GM18868 (cell line): ENCODE data around the gene CHST11.

Source experiments
- ATAC-seq: cut with Tn5 transposase; IDR thresholded peaks from one replicate; pipeline ENCODE4 v1.9.1; 2021; ENCODE audit warnings: mild to moderate bottlenecking, moderate library complexity; ENCODE audit not compliant: unreplicated experiment

CHST11 gene

GRCh38 chr12:104456417-104456949 lies at the start of gene CHST11:
Gene CHST11 (plus strand): TSS chr12:104456948.
- ATAC-seq, result peak; percentile 76

GRCh38 chr12:104407438-104407837 lies 49.3 kb upstream of the CHST11 start:
- no peak for ATAC-seq

GRCh38 chr12:104407922-104408321 lies 48.8 kb upstream of the CHST11 start:
- ATAC-seq, result no peak

GRCh38 chr12:104410326-104410725 lies 46.4 kb upstream of the CHST11 start:
- no peak for ATAC-seq

GRCh38 chr12:104410786-104411185 lies 46.0 kb upstream of the CHST11 start:
- no peak for ATAC-seq

GRCh38 chr12:104411826-104412641 lies 44.7 kb upstream of the CHST11 start:
- ATAC-seq, result no peak

- no peak for ATAC-seq
Measured at GRCh38 chr12:104412681-104413080, 44.1 kb upstream of the CHST11 start.

GRCh38 chr12:104413330-104413729 lies 43.4 kb upstream of the CHST11 start:
- no peak for ATAC-seq

- ATAC-seq, result no peak
Measured at GRCh38 chr12:104414581-104415341, 42.0 kb upstream of the CHST11 start.

- no peak for ATAC-seq
Measured at GRCh38 chr12:104415342-104415980, 41.3 kb upstream of the CHST11 start.

- ATAC-seq, result no peak
Measured at GRCh38 chr12:104416136-104416535, 40.6 kb upstream of the CHST11 start.

GRCh38 chr12:104416585-104416984 lies 40.2 kb upstream of the CHST11 start:
- ATAC-seq, result no peak

- ATAC-seq, result no peak
Measured at GRCh38 chr12:104419717-104420116, 37.0 kb upstream of the CHST11 start.

- no peak for ATAC-seq
Measured at GRCh38 chr12:104420868-104421267, 35.9 kb upstream of the CHST11 start.

GRCh38 chr12:104421343-104421742 lies 35.4 kb upstream of the CHST11 start:
- no peak for ATAC-seq

GRCh38 chr12:104422441-104422840 lies 34.3 kb upstream of the CHST11 start:
- no peak for ATAC-seq

GRCh38 chr12:104423273-104423672 lies 33.5 kb upstream of the CHST11 start:
- ATAC-seq, result no peak

GRCh38 chr12:104423809-104424208 lies 32.9 kb upstream of the CHST11 start:
- ATAC-seq, result no peak

- ATAC-seq, result no peak
Measured at GRCh38 chr12:104424955-104425354, 31.8 kb upstream of the CHST11 start.

- ATAC-seq, result no peak
Measured at GRCh38 chr12:104425614-104426013, 31.1 kb upstream of the CHST11 start.

- no peak for ATAC-seq
Measured at GRCh38 chr12:104426926-104427546, 29.7 kb upstream of the CHST11 start.
